ENCODE data around the gene NR2E1. TPM values are rescaled to one million over a fixed set of nuclear protein-coding genes. Genes with fewer than 3 reads are reported as not detected.

The NR2E1 gene
- total RNA-seq, 1 experiment from 2014 or later: not detected

DNA sequence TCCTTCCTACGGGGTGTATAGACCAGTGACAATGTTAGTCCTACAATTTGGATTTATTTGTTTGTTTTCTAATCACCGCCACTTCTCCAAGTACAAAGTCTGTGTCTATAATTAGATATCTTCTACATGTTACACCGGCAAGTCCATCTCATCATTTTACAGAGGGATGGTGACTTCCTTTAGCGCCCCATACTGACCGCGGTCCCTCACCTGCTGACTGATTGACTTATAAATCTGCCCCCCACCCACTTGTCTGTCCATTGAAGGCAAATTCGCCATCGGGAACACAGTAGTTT is 8.9 kb upstream of the NR2E1 start:
- peaks cover 29% of the 10 kb centered on the region for H3K4me1 Mint-ChIP-seq
- peak overlapping the region; percentile 32 for H3K4me3 Mint-ChIP-seq
- no peaks in the 10 kb centered on the region for H3K9me3 Mint-ChIP-seq
- H3K36me3 Mint-ChIP-seq: no peaks in the 10 kb centered on the region
- CTCF ChIA-PET: interaction anchor here (1.2 kb wide), 1 partner anchor 20 kb away, joined by 6 read pairs; no protein-coding TSS in a partner anchor
- peaks cover 100% of the 10 kb centered on the region for H3K27me3 Mint-ChIP-seq (ENCODE audit: low read depth)
- POLR2A ChIA-PET: no interaction called here
- TF ChIP-seq, protein P1, sequence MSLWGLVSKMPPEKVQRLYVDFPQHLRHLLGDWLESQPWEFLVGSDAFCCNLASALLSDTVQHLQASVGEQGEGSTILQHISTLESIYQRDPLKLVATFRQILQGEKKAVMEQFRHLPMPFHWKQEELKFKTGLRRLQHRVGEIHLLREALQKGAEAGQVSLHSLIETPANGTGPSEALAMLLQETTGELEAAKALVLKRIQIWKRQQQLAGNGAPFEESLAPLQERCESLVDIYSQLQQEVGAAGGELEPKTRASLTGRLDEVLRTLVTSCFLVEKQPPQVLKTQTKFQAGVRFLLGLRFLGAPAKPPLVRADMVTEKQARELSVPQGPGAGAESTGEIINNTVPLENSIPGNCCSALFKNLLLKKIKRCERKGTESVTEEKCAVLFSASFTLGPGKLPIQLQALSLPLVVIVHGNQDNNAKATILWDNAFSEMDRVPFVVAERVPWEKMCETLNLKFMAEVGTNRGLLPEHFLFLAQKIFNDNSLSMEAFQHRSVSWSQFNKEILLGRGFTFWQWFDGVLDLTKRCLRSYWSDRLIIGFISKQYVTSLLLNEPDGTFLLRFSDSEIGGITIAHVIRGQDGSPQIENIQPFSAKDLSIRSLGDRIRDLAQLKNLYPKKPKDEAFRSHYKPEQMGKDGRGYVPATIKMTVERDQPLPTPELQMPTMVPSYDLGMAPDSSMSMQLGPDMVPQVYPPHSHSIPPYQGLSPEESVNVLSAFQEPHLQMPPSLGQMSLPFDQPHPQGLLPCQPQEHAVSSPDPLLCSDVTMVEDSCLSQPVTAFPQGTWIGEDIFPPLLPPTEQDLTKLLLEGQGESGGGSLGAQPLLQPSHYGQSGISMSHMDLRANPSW (CRISPR knock-in tag; conservative IDR thresholded peaks at IDR 0.05; ENCODE audit: low read depth): no peak
- TF ChIP-seq ZNF138 (CRISPR knock-in tag; conservative IDR thresholded peaks at IDR 0.05): no peak
- TF ChIP-seq, protein P2, sequence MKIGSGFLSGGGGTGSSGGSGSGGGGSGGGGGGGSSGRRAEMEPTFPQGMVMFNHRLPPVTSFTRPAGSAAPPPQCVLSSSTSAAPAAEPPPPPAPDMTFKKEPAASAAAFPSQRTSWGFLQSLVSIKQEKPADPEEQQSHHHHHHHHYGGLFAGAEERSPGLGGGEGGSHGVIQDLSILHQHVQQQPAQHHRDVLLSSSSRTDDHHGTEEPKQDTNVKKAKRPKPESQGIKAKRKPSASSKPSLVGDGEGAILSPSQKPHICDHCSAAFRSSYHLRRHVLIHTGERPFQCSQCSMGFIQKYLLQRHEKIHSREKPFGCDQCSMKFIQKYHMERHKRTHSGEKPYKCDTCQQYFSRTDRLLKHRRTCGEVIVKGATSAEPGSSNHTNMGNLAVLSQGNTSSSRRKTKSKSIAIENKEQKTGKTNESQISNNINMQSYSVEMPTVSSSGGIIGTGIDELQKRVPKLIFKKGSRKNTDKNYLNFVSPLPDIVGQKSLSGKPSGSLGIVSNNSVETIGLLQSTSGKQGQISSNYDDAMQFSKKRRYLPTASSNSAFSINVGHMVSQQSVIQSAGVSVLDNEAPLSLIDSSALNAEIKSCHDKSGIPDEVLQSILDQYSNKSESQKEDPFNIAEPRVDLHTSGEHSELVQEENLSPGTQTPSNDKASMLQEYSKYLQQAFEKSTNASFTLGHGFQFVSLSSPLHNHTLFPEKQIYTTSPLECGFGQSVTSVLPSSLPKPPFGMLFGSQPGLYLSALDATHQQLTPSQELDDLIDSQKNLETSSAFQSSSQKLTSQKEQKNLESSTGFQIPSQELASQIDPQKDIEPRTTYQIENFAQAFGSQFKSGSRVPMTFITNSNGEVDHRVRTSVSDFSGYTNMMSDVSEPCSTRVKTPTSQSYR (CRISPR knock-in tag; IDR thresholded peaks at IDR 0.05): no peak
- no peak for TF ChIP-seq MXD4 (CRISPR knock-in tag; IDR thresholded peaks at IDR 0.05; ENCODE audit: borderline replicate concordance)
- TF ChIP-seq TCF7 (CRISPR knock-in tag; IDR thresholded peaks at IDR 0.05; ENCODE audit: low read depth): no peak
- no peak for TF ChIP-seq SP1 (CRISPR knock-in tag; conservative IDR thresholded peaks at IDR 0.05)
- no peak for TF ChIP-seq ELF4 (CRISPR knock-in tag; IDR thresholded peaks at IDR 0.05; ENCODE audit: low read depth)
- TF ChIP-seq FOXP1 (CRISPR knock-in tag; IDR thresholded peaks at IDR 0.05; ENCODE audit: borderline replicate concordance): no peak
- H3K27ac Mint-ChIP-seq: no peak overlapping the region
- peak; percentile 8; the same call in 1 of the 2 replicates for ATAC-seq
- DNase-seq (ENCODE audit: low spot score): no peak

DNA sequence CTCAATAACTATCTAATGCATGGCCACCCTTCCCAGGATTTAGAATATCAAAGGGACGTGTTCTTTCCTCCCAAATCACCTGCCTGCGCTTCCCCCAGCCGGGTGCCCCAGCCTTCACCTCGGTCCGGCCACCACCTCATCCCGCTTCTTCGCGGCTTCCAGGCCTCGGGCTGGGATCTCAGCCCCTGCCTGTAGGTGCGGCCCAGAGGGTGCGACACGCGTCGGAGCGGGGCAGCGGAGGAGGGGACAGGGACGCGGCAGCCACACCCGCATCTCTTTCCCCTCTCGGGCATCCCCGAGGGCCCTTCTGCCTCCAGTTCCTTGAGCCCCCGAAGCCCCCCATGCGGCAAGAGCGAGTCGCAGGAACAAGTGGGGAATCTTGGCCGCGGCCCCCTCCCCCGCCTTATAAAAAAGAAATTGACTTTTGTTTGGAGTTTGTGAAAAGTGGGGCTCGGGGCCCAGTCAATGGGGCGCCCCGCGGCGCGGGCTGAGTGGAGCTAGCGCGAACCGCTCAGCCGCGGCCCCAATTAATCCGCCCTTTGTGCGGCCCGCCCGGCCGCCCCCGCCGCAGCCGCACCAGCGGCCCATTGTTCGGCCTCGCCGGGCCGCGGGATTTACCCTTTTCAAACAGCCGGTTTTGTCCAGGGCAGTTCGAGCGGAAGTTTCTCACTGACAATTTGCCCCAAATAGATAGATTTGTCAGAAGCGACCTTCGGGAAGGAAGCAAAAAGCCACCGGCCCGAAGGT is 8.4 kb upstream of the NR2E1 start:
- peak; percentile 57 for DNase-seq (ENCODE audit: low spot score)
- no peak for TF ChIP-seq NR1H2 (CRISPR knock-in tag; IDR thresholded peaks at IDR 0.05)
- TF ChIP-seq, protein P3, sequence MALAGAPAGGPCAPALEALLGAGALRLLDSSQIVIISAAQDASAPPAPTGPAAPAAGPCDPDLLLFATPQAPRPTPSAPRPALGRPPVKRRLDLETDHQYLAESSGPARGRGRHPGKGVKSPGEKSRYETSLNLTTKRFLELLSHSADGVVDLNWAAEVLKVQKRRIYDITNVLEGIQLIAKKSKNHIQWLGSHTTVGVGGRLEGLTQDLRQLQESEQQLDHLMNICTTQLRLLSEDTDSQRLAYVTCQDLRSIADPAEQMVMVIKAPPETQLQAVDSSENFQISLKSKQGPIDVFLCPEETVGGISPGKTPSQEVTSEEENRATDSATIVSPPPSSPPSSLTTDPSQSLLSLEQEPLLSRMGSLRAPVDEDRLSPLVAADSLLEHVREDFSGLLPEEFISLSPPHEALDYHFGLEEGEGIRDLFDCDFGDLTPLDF (CRISPR knock-in tag; IDR thresholded peaks at IDR 0.05): no peak
- TF ChIP-seq, protein P4, sequence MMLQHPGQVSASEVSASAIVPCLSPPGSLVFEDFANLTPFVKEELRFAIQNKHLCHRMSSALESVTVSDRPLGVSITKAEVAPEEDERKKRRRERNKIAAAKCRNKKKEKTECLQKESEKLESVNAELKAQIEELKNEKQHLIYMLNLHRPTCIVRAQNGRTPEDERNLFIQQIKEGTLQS (CRISPR knock-in tag; conservative IDR thresholded peaks at IDR 0.05): no peak
- TF ChIP-seq RORB (CRISPR knock-in tag; IDR thresholded peaks at IDR 0.05): no peak
- no peak for TF ChIP-seq TCF7 (CRISPR knock-in tag; IDR thresholded peaks at IDR 0.05; ENCODE audit: low read depth)
- TF ChIP-seq, protein P5, sequence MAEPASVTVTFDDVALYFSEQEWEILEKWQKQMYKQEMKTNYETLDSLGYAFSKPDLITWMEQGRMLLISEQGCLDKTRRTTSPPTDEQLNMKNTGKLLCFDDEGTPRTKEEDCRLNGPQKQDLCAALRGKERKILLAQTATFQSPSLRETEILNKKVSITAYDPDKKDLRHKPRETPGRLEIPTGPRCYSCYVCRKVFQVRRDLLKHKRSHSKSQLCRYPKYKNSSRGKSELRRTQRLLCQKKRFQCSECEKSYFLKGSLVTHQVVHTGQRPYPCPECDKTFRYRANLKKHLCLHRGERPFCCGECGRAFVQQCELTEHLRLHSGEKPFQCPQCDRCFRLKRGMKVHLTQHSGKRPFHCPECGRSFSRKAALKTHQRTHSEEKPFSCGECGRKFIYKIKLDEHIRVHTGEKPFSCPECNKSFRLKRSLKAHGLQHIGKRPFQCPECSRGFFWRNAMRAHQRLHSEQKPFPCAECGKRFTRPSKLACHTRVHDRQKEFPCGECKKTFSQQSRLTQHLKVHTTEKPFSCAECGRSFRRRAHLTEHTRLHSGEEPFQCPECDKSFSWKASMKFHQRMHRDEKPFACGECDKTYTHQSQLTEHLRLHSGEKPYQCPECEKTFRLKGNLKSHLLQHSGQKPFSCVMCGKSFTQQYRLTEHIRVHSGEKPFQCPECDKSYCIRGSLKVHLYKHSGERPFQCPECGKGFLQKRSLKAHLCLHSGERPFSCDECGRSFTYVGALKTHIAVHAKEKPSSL (CRISPR knock-in tag; conservative IDR thresholded peaks at IDR 0.05): no peak
- no peak for TF ChIP-seq TP53 (CRISPR knock-in tag; IDR thresholded peaks at IDR 0.05)
- TF ChIP-seq, protein P6, sequence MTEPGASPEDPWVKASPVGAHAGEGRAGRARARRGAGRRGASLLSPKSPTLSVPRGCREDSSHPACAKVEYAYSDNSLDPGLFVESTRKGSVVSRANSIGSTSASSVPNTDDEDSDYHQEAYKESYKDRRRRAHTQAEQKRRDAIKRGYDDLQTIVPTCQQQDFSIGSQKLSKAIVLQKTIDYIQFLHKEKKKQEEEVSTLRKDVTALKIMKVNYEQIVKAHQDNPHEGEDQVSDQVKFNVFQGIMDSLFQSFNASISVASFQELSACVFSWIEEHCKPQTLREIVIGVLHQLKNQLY (CRISPR knock-in tag; IDR thresholded peaks at IDR 0.05): no peak
- TF ChIP-seq, protein P7, sequence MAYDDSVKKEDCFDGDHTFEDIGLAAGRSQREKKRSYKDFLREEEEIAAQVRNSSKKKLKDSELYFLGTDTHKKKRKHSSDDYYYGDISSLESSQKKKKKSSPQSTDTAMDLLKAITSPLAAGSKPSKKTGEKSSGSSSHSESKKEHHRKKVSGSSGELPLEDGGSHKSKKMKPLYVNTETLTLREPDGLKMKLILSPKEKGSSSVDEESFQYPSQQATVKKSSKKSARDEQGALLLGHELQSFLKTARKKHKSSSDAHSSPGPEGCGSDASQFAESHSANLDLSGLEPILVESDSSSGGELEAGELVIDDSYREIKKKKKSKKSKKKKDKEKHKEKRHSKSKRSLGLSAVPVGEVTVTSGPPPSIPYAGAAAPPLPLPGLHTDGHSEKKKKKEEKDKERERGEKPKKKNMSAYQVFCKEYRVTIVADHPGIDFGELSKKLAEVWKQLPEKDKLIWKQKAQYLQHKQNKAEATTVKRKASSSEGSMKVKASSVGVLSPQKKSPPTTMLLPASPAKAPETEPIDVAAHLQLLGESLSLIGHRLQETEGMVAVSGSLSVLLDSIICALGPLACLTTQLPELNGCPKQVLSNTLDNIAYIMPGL (CRISPR knock-in tag; IDR thresholded peaks at IDR 0.05): no peak
- no peak for TF ChIP-seq OVOL2 (CRISPR knock-in tag; IDR thresholded peaks at IDR 0.05; ENCODE audit: borderline replicate concordance)
- no peak for TF ChIP-seq IRF2 (CRISPR knock-in tag; IDR thresholded peaks at IDR 0.05; ENCODE audit: borderline replicate concordance, low read depth)
- no peak for TF ChIP-seq JUN (CRISPR knock-in tag; IDR thresholded peaks at IDR 0.05)
- no peak for TF ChIP-seq ELF4 (CRISPR knock-in tag; IDR thresholded peaks at IDR 0.05; ENCODE audit: low read depth)
- TF ChIP-seq ZNF138 (CRISPR knock-in tag; conservative IDR thresholded peaks at IDR 0.05): no peak
- no peak for TF ChIP-seq GRHL2 (CRISPR knock-in tag; IDR thresholded peaks at IDR 0.05; ENCODE audit: insufficient replicate concordance, severe bottlenecking)
- TF ChIP-seq RELA (CRISPR knock-in tag; IDR thresholded peaks at IDR 0.05; ENCODE audit: borderline replicate concordance): no peak
- TF ChIP-seq EMX1 (CRISPR knock-in tag; IDR thresholded peaks at IDR 0.05): no peak

More for the DNA sequence above, 8.4 kb upstream of the NR2E1 start:
- Mint-ChIP-seq H3K4me1 (peaks cover 29% of the 10 kb centered on the region), H3K36me3 (no peaks in the 10 kb centered on the region), H3K4me3 (peak overlapping the region; percentile 32), H3K27me3 (ENCODE audit: low read depth) (peaks cover 100% of the 10 kb centered on the region), H3K27ac (no peak overlapping the region), H3K9me3 (no peaks in the 10 kb centered on the region)
- CTCF ChIA-PET: interaction anchor here (0.8 to 1.3 kb wide), 2 partner anchors 11 to 33 kb away, joined by 3 to 5 read pairs; no protein-coding TSS in a partner anchor
- POLR2A ChIA-PET: no interaction called here
- ATAC-seq: peak; percentile 54

Data from WTC11 (cell line).